HL-60 (cell line): ENCODE results near the gene RGCC.

Source experiments
- DNase-seq, 2 experiments: peaks; one replicate each; pipeline ENCODE4 v3.0.0-alpha.2; 2010 to 2020; ENCODE audit warnings: low read depth in 1 of 2, low spot score in 1 of 2
- H3K27ac ChIP-seq: fragments of 250-450 bp; sonication (Bioruptor Pico); replicated peaks from 2 replicates; pipeline ENCODE4 v1.5.1; 2020; ENCODE audit warnings: mild to moderate bottlenecking, moderate library complexity
- H3K27me3 ChIP-seq: fragments of 250-450 bp; sonication (Bioruptor Pico); 2 replicates; pipeline ENCODE4 v1.5.1; 2021; ENCODE audit warnings: mild to moderate bottlenecking, moderate library complexity; ENCODE audit not compliant: insufficient read depth, poor library complexity, severe bottlenecking
- H3K4me3 ChIP-seq: replicated peaks from 2 replicates; pipeline ENCODE4 v1.5.1; 2011; ENCODE audit warnings: mild to moderate bottlenecking, control low read depth, low read length; ENCODE audit not compliant: insufficient read depth
- CTCF ChIP-seq: IDR thresholded peaks from one replicate; pipeline ENCODE4 v1.5.1; 2011; ENCODE audit warnings: low read length, control low read depth, inconsistent platforms; ENCODE audit not compliant: insufficient read depth
- GABPA ChIP-seq: IDR thresholded peaks from 2 replicates; pipeline ENCODE4 v1.6.1; 2012; ENCODE audit warnings: low read depth
- POLR2AphosphoS5 ChIP-seq: IDR thresholded peaks from 2 replicates; pipeline ENCODE4 v1.6.1; 2012; ENCODE audit warnings: low read depth
- REST ChIP-seq: IDR thresholded peaks from 2 replicates; pipeline ENCODE4 v1.6.1; 2012; ENCODE audit warnings: low read depth; ENCODE audit not compliant: insufficient replicate concordance
- SPI1 ChIP-seq: IDR thresholded peaks from 2 replicates; pipeline ENCODE4 v1.6.1; 2012; ENCODE audit warnings: low read depth, mild to moderate bottlenecking, borderline replicate concordance

Gene RGCC

GRCh38 chr13:41416276-41416675, 41.1 kb upstream of the RGCC start:
- no peak for TF ChIP-seq REST
- TF ChIP-seq SPI1, result no peak
- no peak for TF ChIP-seq CTCF
- no peak for TF ChIP-seq POLR2AphosphoS5
- no peak for TF ChIP-seq GABPA
- H3K27ac ChIP-seq, result no peak overlapping the region
- H3K27me3 ChIP-seq, result no peaks in the 10 kb centered on the region
- no peak overlapping the region for H3K4me3 ChIP-seq
- DNase-seq, result no peak

- TF ChIP-seq REST (no peak), CTCF (no peak), SPI1 (no peak), POLR2AphosphoS5 (no peak), GABPA (no peak)
- H3K4me3 ChIP-seq, result no peak overlapping the region
- H3K27ac ChIP-seq, result no peak overlapping the region
- H3K27me3 ChIP-seq, result no peaks in the 10 kb centered on the region
- no peak for DNase-seq
These were observed 39.3 kb upstream of the RGCC start for GRCh38 chr13:41418027-41418426.

GRCh38 chr13:41418731-41419130, 38.6 kb upstream of the RGCC start:
- TF ChIP-seq SPI1, result no peak
- no peak for TF ChIP-seq REST
- TF ChIP-seq POLR2AphosphoS5, result no peak
- no peak for TF ChIP-seq GABPA
- TF ChIP-seq CTCF, result no peak
- Histone ChIP-seq H3K4me3 (no peak overlapping the region), H3K27ac (no peak overlapping the region), H3K27me3 (no peaks in the 10 kb centered on the region)
- no peak for DNase-seq
